ENCODE measurements around the gene KIFC1.
"Not testable (repeated sequence)": the region's sequence is repeated elsewhere in the genome, so short reads cannot be mapped to it uniquely, and the experiment has no call there.

The KIFC1 gene

GRCh38 chr6:33373960-33374910, 17.4 kb upstream of the KIFC1 start:
- H3K4me3 ChIP-seq, result no peak overlapping the region; the same call in 1 of the 2 replicates
- no peak for TF ChIP-seq EZH2 (IDR thresholded peaks at IDR 0.05)
- TF ChIP-seq POLR2AphosphoS5 (IDR thresholded peaks at IDR 0.05; ENCODE audit: borderline replicate concordance, low read depth, low read length), result no peak
- TF ChIP-seq FOXP2 (optimal IDR thresholded peaks at IDR 0.05; ENCODE audit: control extremely low read depth, extremely low read length, insufficient read depth), result no peak
- no peak for DNase-seq (ENCODE audit: low read depth, low spot score)
- no peaks in the 10 kb centered on the region for H3K36me3 ChIP-seq (ENCODE audit: insufficient read depth, low read length)
- H3K9me3 ChIP-seq (ENCODE audit: low read depth, low read length), result no peaks in the 10 kb centered on the region
- H3K27ac ChIP-seq, result no peak overlapping the region; the same call in 1 of the 2 replicates
- H3K9ac ChIP-seq (ENCODE audit: insufficient read length), result no peak overlapping the region

- no peak for TF ChIP-seq POLR2AphosphoS5 (IDR thresholded peaks at IDR 0.05; ENCODE audit: borderline replicate concordance, low read depth, low read length)
- no peak for TF ChIP-seq EZH2 (IDR thresholded peaks at IDR 0.05)
- TF ChIP-seq FOXP2 (optimal IDR thresholded peaks at IDR 0.05; ENCODE audit: control extremely low read depth, extremely low read length, insufficient read depth), result no peak
- no peaks in the 10 kb centered on the region for H3K9me3 ChIP-seq (ENCODE audit: low read depth, low read length)
- H3K36me3 ChIP-seq (ENCODE audit: insufficient read depth, low read length), result no peaks in the 10 kb centered on the region
- H3K9ac ChIP-seq (ENCODE audit: insufficient read length), result no peak overlapping the region
- H3K27ac ChIP-seq, result peak overlapping the region; percentile 72
- H3K4me3 ChIP-seq, result peak overlapping the region; percentile 33; the same call in 1 of the 2 replicates
- peak; percentile 44 for DNase-seq (ENCODE audit: low read depth, low spot score)
These were observed 16.4 kb upstream of the KIFC1 start for GRCh38 chr6:33375143-33375671.

GRCh38 chr6:33377171-33377570, 14.5 kb upstream of the KIFC1 start:
- DNase-seq (ENCODE audit: low read depth, low spot score), result no peak
- TF ChIP-seq FOXP2 (optimal IDR thresholded peaks at IDR 0.05; ENCODE audit: control extremely low read depth, extremely low read length, insufficient read depth) (no peak), POLR2AphosphoS5 (IDR thresholded peaks at IDR 0.05; ENCODE audit: borderline replicate concordance, low read depth, low read length) (no peak), EZH2 (IDR thresholded peaks at IDR 0.05) (no peak)
- H3K4me3 ChIP-seq, result no peak overlapping the region
- H3K9ac ChIP-seq (ENCODE audit: insufficient read length), result no peak overlapping the region
- H3K27ac ChIP-seq, result no peak overlapping the region
- no peaks in the 10 kb centered on the region for H3K36me3 ChIP-seq (ENCODE audit: insufficient read depth, low read length)
- H3K9me3 ChIP-seq (ENCODE audit: low read depth, low read length), result no peaks in the 10 kb centered on the region

GRCh38 chr6:33379184-33379583, 12.4 kb upstream of the KIFC1 start:
- not testable (repeated sequence) for H3K4me3 ChIP-seq; H3K27ac ChIP-seq; H3K9me3 ChIP-seq (ENCODE audit: low read depth, low read length); DNase-seq (ENCODE audit: low read depth, low spot score); H3K36me3 ChIP-seq (ENCODE audit: insufficient read depth, low read length); H3K9ac ChIP-seq (ENCODE audit: insufficient read length)

- no peaks in the 10 kb centered on the region for H3K9me3 ChIP-seq (ENCODE audit: low read depth, low read length)
- H3K4me3 ChIP-seq, result no peak overlapping the region
- DNase-seq (ENCODE audit: low read depth, low spot score), result no peak
- no peak overlapping the region for H3K27ac ChIP-seq
- TF ChIP-seq POLR2AphosphoS5 (IDR thresholded peaks at IDR 0.05; ENCODE audit: borderline replicate concordance, low read depth, low read length) (no peak), FOXP2 (optimal IDR thresholded peaks at IDR 0.05; ENCODE audit: control extremely low read depth, extremely low read length, insufficient read depth) (no peak), EZH2 (IDR thresholded peaks at IDR 0.05) (no peak)
- H3K36me3 ChIP-seq (ENCODE audit: insufficient read depth, low read length), result no peaks in the 10 kb centered on the region
- no peak overlapping the region for H3K9ac ChIP-seq (ENCODE audit: insufficient read length)
These were observed 11.2 kb upstream of the KIFC1 start for GRCh38 chr6:33380272-33380981.

- H3K9ac ChIP-seq (ENCODE audit: insufficient read length), result no peak overlapping the region
- TF ChIP-seq EZH2 (IDR thresholded peaks at IDR 0.05) (no peak), POLR2AphosphoS5 (IDR thresholded peaks at IDR 0.05; ENCODE audit: borderline replicate concordance, low read depth, low read length) (no peak), FOXP2 (optimal IDR thresholded peaks at IDR 0.05; ENCODE audit: control extremely low read depth, extremely low read length, insufficient read depth) (no peak)
- H3K27ac ChIP-seq, result no peak overlapping the region
- no peaks in the 10 kb centered on the region for H3K9me3 ChIP-seq (ENCODE audit: low read depth, low read length)
- H3K36me3 ChIP-seq (ENCODE audit: insufficient read depth, low read length), result no peaks in the 10 kb centered on the region
- no peak overlapping the region for H3K4me3 ChIP-seq
- DNase-seq (ENCODE audit: low read depth, low spot score), result no peak
These were observed 8.0 kb upstream of the KIFC1 start for GRCh38 chr6:33383427-33384185.

GRCh38 chr6:33384581-33385020, 7.0 kb upstream of the KIFC1 start:
- no peaks in the 10 kb centered on the region for H3K36me3 ChIP-seq (ENCODE audit: insufficient read depth, low read length)
- H3K4me3 ChIP-seq, result no peak overlapping the region
- no peak for DNase-seq (ENCODE audit: low read depth, low spot score)
- H3K9ac ChIP-seq (ENCODE audit: insufficient read length), result no peak overlapping the region
- H3K9me3 ChIP-seq (ENCODE audit: low read depth, low read length), result no peaks in the 10 kb centered on the region
- no peak overlapping the region for H3K27ac ChIP-seq
- TF ChIP-seq POLR2AphosphoS5 (IDR thresholded peaks at IDR 0.05; ENCODE audit: borderline replicate concordance, low read depth, low read length) (no peak), EZH2 (IDR thresholded peaks at IDR 0.05) (no peak), FOXP2 (optimal IDR thresholded peaks at IDR 0.05; ENCODE audit: control extremely low read depth, extremely low read length, insufficient read depth) (no peak)

GRCh38 chr6:33390173-33390572, 1.4 kb upstream of the KIFC1 start:
- H3K4me3 ChIP-seq, result no peak overlapping the region
- no peaks in the 10 kb centered on the region for H3K9me3 ChIP-seq (ENCODE audit: low read depth, low read length)
- H3K9ac ChIP-seq (ENCODE audit: insufficient read length), result no peak overlapping the region
- H3K36me3 ChIP-seq (ENCODE audit: insufficient read depth, low read length), result peaks cover 12% of the 10 kb centered on the region; the same call in 1 of the 2 replicates
- DNase-seq (ENCODE audit: low read depth, low spot score), result no peak
- no peak overlapping the region for H3K27ac ChIP-seq
- TF ChIP-seq FOXP2 (optimal IDR thresholded peaks at IDR 0.05; ENCODE audit: control extremely low read depth, extremely low read length, insufficient read depth), result no peak
- TF ChIP-seq EZH2 (IDR thresholded peaks at IDR 0.05), result no peak
- TF ChIP-seq POLR2AphosphoS5 (IDR thresholded peaks at IDR 0.05; ENCODE audit: borderline replicate concordance, low read depth, low read length), result no peak
